ENCODE measurements around the gene GPRIN3.

GPRIN3 gene

DNA sequence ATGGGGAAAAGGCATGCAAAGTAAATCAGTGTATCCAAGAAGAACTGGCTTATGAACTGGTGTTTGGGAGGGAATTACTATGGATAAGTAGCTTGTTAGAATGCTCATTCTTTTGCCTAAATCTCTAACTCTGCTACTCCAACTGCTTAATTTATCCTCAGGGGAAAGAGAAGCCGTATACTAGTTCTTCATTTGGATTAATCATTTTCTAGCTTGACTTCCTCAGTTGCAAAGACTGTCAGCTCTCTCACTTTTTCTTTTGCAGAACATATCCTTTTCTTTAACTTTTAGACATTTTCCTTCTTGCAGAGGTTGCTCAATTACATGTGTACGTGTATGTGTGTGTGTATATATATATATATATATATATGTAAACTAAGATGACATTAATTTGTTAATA, 21.9 kb downstream of the GPRIN3 start:
- Histone ChIP-seq H3K36me3 (ENCODE audit: control insufficient read depth, insufficient read depth, low read length) (no peaks in the 10 kb centered on the region), H3K27me3 (replicated peaks; ENCODE audit: control insufficient read depth, insufficient read depth, low read length) (no peaks in the 10 kb centered on the region; the same call in 1 of the 2 replicates), H3K4me3 (replicated peaks; ENCODE audit: low read depth, low read length) (no peak overlapping the region)
- no peak for DNase-seq (ENCODE audit: extremely low read depth, insufficient read length)
- TF ChIP-seq, protein P1, sequence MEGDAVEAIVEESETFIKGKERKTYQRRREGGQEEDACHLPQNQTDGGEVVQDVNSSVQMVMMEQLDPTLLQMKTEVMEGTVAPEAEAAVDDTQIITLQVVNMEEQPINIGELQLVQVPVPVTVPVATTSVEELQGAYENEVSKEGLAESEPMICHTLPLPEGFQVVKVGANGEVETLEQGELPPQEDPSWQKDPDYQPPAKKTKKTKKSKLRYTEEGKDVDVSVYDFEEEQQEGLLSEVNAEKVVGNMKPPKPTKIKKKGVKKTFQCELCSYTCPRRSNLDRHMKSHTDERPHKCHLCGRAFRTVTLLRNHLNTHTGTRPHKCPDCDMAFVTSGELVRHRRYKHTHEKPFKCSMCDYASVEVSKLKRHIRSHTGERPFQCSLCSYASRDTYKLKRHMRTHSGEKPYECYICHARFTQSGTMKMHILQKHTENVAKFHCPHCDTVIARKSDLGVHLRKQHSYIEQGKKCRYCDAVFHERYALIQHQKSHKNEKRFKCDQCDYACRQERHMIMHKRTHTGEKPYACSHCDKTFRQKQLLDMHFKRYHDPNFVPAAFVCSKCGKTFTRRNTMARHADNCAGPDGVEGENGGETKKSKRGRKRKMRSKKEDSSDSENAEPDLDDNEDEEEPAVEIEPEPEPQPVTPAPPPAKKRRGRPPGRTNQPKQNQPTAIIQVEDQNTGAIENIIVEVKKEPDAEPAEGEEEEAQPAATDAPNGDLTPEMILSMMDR (IDR thresholded peaks at IDR 0.05; ENCODE audit: insufficient read depth, low read length, poor library complexity, severe bottlenecking) = no peak

- Histone ChIP-seq H3K36me3 (ENCODE audit: control insufficient read depth, insufficient read depth, low read length) (no peaks in the 10 kb centered on the region), H3K4me3 (replicated peaks; ENCODE audit: low read depth, low read length) (no peak overlapping the region), H3K27me3 (replicated peaks; ENCODE audit: control insufficient read depth, insufficient read depth, low read length) (no peaks in the 10 kb centered on the region; the same call in 1 of the 2 replicates)
- TF ChIP-seq, protein P1 (IDR thresholded peaks at IDR 0.05; ENCODE audit: insufficient read depth, low read length, poor library complexity, severe bottlenecking) = no peak
- no peak for DNase-seq (ENCODE audit: extremely low read depth, insufficient read length)
Observed at GRCh38 chr4:89284828-89285227, 22.8 kb downstream of the GPRIN3 start.

DNA sequence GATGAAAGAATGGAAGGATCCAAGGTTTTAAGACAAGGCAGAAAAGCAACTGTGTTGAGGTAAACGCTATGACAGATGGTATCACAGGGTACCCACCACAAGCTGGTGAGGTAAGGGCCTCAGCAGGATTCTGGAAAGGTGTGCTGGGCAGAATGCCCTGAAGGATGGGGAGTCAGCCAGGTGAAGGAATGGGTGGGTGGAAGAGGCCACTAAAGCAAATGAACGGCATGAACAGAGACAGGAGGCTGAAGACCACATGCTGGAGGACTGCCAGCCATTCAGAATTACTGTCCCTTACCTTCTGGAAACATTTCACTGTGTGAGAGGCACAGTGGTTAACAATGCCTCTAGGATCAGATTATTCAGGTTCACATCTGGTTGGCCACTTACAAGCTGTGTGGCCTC, 23.6 kb downstream of the GPRIN3 start:
- Histone ChIP-seq H3K27me3 (replicated peaks; ENCODE audit: control insufficient read depth, insufficient read depth, low read length) (no peaks in the 10 kb centered on the region), H3K4me3 (replicated peaks; ENCODE audit: low read depth, low read length) (no peak overlapping the region), H3K36me3 (ENCODE audit: control insufficient read depth, insufficient read depth, low read length) (no peaks in the 10 kb centered on the region)
- TF ChIP-seq, protein P1 (IDR thresholded peaks at IDR 0.05; ENCODE audit: insufficient read depth, low read length, poor library complexity, severe bottlenecking) = no peak
- DNase-seq (ENCODE audit: extremely low read depth, insufficient read length) = no peak

DNA sequence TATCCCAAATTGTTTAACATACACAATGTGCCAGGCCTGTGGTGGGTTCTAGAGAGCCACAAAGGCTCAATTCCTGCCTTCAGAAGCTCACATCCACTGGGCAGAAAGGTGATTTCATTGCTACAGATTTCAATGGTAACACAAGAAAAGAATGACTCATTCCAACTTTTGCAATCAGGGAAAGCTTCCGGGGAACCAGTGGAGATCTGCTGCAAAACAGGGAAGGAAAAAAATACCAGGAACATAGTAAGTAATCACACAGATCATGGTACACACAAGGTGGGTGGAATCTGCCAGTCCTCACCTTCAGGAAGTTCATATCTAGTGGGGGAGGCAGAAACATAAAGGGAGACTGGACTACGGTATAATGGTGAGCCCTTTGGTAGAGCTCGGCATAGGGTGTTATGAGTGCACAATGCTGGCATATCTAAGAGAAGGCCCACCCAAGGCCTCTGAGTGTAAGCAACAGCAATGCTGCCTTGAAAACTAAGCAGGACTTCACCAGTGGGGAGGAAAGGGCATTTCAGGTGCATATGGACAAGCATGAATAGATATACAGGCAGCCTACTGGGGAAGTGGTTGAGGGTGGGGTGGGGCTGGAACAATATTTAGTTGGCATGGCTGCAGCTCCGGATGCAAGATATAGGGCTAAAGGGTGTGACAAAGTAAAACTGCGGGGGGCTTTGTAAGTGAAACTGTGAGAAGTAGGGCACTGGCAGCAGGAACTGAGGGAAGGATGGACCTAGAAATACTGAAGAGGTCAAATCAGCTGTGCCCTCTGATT, 24.2 kb downstream of the GPRIN3 start:
- TF ChIP-seq, protein P1 (IDR thresholded peaks at IDR 0.05; ENCODE audit: insufficient read depth, low read length, poor library complexity, severe bottlenecking) = no peak
- Histone ChIP-seq H3K36me3 (ENCODE audit: control insufficient read depth, insufficient read depth, low read length) (no peaks in the 10 kb centered on the region), H3K27me3 (replicated peaks; ENCODE audit: control insufficient read depth, insufficient read depth, low read length) (no peaks in the 10 kb centered on the region), H3K4me3 (replicated peaks; ENCODE audit: low read depth, low read length) (no peak overlapping the region)
- DNase-seq (ENCODE audit: extremely low read depth, insufficient read length) = no peak

DNA sequence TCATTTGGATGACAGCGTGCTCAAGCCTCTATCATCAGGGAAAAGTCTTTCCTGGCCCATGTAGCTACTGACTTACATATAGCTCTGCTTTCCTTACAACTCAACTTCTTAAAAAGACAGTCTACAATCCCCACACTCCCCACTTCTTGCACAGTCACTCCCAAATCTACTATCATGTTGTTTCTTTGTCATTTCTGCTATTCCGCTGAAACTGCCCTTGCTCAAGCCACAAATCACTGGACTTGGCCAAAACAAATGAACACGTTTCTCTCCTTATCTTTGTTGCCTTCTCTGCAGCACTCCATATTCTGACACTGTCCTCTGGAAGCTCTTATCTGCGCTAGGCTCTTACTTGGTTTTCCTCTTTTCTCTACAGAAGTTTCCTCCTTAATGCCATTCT, 28.2 kb downstream of the GPRIN3 start:
- Histone ChIP-seq H3K4me3 (replicated peaks; ENCODE audit: low read depth, low read length) (no peak overlapping the region), H3K36me3 (ENCODE audit: control insufficient read depth, insufficient read depth, low read length) (no peaks in the 10 kb centered on the region), H3K27me3 (replicated peaks; ENCODE audit: control insufficient read depth, insufficient read depth, low read length) (no peaks in the 10 kb centered on the region)
- no peak for DNase-seq (ENCODE audit: extremely low read depth, insufficient read length)
- TF ChIP-seq, protein P1 (IDR thresholded peaks at IDR 0.05; ENCODE audit: insufficient read depth, low read length, poor library complexity, severe bottlenecking) = no peak

Measured in GM06990 (cell line).